GM21576 (cell line): ENCODE data around the gene AHNAK.
"Not testable (repeated sequence)": the region's sequence is repeated elsewhere in the genome, so short reads cannot be mapped to it uniquely, and the experiment has no call there.

Source experiments
- ATAC-seq: cut with Tn5 transposase; IDR thresholded peaks from one replicate; pipeline ENCODE4 v1.9.1; 2021; ENCODE audit warnings: mild to moderate bottlenecking, moderate library complexity; ENCODE audit not compliant: unreplicated experiment

The AHNAK gene

GRCh38 chr11:62546244-62546928, at the start of gene AHNAK:
AHNAK (minus strand) TSS chr11:62546806; CDS start chr11:62536098, 10,708 bp downstream.
- no peak for ATAC-seq

DNA sequence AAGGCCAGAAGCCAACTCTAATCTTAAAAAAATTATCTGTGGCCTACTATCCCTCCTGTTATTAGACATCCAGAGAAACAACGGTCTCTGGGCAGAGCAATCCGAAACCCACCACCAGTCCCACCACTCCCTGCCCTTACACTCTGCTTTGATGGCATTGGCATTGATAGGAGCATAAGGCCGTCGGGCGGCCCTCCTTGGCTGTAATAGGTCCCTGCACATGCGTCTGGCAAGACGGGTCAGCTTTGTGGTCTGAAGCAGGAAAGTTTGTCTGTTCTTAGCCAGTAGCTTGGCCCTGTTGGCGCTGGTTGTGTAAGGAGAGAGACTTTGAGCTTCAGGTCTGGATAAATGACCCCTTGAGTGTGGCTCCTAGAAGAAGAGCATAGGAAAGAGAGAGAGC, 48.5 kb upstream of the AHNAK start:
- no peak for ATAC-seq

DNA sequence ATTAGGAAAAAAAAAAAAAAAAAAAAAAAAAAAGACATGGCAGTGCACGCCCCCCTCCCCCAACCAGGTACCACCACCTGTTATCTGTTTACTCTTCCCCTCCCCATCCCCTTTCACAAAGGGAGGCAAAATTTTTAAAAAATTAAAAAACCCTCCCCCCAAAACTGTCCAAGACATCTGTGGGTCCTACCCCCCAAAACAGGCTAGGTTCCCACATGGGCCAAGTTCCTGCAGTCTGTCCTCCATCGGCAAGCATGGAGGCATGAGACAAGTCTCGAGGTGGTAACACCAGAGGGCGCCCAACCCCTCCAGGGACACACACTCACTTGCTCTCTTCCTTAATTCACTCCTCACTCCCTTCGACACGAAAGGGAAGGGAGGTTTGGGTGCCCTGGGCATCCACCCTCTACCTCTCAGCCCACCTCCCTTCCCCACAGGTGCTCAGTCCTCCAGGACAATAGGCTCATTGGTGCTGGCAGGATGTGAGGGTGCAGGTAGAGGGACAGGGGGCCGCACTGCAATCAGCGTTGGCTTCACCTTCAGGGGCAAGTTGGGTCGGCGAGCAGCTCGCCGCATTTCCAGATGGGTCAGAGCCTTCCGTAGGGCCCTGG, 46.9 kb upstream of the AHNAK start:
- ATAC-seq, result no peak

DNA sequence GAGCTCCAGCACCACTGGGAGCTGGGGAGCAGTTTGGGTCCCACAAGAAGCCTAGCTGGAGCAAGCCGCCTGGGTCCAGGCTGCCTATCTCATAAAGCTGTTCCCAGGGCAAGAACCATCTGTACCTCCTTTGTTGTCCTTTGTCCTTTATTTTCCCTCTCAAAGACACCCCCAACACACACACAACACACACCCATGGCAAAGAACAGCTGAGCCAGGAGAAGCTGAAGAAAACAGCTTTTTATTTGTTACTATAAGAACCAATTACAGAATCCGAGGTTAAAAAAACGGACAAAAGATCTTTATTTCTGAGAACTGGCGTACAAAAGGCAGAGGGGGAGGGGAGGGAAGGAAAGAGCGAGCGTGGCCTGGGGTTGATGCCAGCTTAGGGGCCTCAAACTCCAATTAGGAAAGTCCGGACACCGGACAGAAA, 46.4 kb upstream of the AHNAK start:
- no peak for ATAC-seq

- ATAC-seq, result no peak
These were observed 45.7 kb upstream of the AHNAK start for GRCh38 chr11:62592146-62592815.

DNA sequence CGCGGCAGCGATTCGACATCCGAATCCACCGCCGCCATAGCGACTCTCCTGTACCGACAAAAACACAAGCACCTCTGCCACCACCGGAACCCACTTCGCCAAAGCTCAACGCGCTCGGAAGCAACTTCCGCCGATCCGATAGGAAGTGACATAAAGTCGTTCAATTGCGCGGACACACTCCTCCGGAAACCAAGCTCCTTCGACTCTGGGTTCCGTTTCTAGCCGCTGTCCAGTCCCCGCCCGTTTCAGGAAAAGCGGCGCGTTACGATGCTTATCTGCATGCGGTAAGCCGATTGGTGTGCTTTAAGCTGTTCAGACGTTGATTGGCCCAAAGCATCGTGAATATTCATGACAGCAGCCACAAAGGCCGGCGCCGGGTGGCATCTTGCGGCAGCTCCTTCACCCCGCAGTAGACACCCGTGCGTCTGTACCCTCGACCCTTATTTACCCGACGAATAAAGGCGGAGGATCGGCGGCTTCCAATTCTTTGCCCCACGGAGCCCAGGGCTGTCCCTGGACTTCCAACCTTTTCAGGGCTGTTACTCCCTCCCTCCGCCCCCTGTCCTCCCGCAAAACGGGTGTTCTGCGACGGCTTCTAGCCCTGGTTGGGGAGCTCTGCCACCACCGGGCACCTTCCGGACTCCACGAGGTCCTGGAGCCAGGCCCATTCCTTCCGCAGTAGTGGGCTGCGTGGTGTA, 45.0 kb upstream of the AHNAK start, which contains the start of gene TUT1:
TSS of gene TUT1 (minus strand) at position 76 of the 698 bp plus-strand sequence. CDS start at position 38, 38 bp downstream.
- ATAC-seq, result peak; percentile 85

- ATAC-seq, result no peak
These were observed 42.5 kb upstream of the AHNAK start for GRCh38 chr11:62588966-62589637.

- not testable (repeated sequence) for ATAC-seq
These were observed 38.8 kb upstream of the AHNAK start for GRCh38 chr11:62585356-62585755.

DNA sequence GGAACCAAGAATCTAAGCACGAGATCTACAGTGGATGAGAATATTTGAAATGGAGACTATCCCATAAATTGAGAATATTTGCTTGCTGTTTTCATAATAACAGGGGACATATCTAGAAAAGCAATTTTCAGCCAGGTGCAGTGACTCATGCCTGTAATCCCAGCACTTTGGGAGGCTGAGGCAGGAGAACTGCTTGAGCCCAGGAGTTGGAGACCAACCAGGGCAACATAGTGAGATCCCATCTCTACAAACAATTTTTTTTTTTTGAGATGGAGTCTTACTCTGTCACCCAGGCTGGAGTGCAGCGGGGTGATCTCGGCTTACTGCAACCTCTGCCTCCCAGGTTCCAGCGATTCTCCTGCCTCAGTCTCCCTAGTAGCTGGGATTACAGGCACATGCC, 35.1 kb upstream of the AHNAK start:
- not testable (repeated sequence) for ATAC-seq

- ATAC-seq, result no peak
These were observed 34.5 kb upstream of the AHNAK start for GRCh38 chr11:62580959-62581715.

- no peak for ATAC-seq
These were observed 32.6 kb upstream of the AHNAK start for GRCh38 chr11:62579252-62579651.

GRCh38 chr11:62578541-62578940, 31.9 kb upstream of the AHNAK start:
- ATAC-seq, result no peak

DNA sequence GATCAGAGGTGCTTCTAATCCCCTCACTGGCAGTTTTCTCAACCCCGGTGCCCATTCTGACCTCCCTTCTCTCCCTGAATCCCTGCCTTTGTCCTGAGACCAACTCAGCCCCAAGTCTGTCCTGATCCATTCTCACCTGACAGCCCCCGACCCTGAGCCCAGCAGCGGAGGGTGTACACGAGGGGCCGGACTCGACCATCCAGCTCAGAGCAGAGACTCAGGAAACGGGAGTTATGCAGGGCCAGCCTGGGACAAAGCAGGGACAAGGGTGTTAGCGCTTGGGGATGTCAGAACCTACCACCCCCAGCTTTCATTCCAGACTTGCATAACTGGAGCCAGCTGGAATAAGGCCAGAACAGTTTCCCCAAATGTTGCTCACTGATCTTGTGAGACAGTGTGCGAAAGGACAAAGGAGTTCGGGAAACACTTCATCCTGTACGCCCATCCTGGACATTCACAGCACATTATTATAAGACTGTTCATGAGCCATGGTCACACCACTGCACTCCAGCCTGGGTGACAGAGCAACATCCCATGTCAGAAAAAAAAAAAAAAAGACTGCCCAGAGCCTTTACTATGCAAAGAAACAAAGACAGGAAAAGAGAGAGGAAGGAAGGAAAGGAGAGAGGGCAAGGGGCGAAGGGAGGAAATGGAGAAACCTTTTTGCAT, 30.6 kb upstream of the AHNAK start:
- no peak for ATAC-seq

- no peak for ATAC-seq
These were observed 29.2 kb upstream of the AHNAK start for GRCh38 chr11:62575837-62576236.

DNA sequence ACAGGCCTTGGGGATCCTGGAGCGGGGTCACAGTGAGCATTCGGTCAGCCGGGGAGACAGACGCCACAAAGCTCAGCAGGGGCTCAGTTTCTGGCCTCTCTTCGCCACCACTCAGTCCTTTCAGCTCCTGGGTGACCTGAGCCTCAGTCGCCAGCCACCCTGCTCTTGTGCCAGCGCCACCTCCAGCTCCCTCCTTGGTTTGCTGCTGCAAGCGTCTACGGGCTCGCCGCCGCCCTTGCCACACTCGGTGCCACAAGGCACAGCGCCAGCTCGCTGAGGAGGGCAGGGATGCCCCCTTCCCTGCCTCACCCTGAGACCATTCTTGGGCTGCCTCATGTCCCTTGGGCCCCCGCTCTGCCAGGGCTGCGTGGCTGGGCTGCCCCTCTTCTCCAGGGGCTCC, 28.6 kb upstream of the AHNAK start:
- no peak for ATAC-seq

DNA sequence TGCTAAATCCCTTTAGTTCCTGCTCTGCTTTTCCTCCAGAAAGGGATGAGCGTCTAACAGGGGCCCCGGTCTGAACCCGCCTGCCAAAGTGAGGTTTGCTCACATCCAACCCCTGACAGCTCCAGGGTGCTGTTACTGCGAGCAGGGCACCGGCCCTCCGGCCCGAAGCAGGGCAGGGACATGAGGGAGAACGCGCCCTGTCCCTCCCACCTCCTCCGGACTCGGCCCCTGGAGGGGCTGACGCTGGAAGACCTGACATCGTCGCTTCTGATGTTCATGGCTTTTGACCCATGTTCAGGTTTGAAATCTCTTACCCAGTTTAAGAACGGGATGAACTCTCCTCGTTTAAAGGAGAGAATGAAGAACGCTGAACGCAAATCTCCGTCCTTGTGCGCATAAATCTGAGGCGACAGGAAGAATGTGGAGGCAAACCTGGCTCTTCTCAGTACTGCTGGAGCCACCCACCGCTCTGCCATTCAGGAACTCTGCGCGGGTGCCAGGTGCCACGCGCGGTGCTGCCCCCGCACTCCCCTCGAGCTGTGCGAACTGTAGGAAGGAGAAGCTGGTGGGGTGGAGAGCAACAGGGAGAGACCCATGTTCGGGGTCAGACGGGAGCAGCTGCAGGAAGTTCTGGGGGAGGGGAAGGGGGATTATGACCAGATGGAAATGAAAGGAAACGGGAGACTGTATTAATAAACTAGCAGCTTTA, 27.9 kb upstream of the AHNAK start:
- peak; percentile 15 for ATAC-seq

DNA sequence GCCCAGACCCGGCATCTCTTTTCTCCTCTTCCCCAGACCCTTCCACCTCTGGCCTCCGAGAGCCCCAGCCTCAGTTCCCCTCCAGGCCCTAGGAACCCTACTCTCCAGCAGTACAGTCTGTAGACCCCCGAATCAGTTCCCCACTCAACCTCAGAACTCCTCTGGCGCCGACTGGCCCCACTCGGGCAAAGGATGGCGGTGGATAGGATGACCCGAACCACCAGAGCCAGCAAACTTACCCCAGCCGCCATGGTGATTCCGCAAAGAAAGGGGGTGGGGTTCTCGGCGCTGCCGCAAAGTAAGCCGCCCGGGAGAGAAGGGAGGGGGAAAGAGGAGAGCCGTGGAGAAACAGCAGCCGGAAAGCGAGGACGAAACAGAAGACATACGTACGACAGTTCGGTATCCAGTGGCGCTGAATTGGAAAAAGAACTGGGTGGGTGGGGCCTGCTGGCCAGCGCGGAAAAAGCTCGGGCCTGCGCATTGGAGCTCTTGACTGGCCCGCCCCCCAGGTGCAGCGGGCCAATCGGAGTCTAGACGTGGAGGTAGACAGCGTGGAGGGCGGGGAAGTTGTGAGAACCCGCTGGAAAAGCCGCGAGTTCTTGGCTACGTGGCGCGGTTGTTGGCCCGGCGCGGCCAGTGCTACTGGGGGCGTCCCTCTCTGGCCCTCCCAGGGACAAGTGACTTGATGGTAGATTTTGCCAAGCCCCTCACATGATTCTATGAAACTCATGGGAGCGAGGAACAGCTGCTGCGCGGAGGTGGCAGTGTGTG, 27.2 kb upstream of the AHNAK start, which contains the start of gene EEF1G:
TSS of gene EEF1G (minus strand) at position 300 of the 771 bp plus-strand sequence. CDS start at position 251, 49 bp downstream.
- ATAC-seq, result peak; percentile 83

DNA sequence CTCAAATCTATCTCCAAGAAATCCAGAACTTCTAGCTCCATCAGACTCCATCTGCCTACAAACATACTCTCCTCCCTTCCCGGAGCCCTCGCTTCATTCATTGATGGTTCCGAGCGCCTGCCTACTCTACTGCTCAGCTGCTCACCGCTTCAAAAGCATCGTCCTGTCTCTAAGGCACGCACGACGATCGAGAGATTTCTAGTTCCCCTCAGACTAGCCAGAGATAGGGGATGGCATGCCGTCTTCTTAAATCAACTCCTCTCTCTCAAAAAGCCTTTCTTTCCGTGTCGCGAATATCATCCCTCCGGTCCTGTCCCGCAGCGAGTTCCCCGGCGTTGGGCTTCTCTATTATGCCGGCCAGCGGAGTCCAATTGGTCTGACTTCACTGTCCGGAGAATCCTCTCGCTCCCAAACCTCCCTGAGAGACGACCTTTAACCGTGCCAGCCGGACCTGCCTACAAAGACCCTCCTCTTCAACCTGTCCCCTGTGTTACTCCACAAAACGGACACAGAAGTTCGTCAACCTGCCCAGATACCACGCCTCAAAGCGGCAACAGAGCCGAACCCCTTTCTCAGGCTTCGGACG, 26.5 kb upstream of the AHNAK start:
- no peak for ATAC-seq
